HTERT RPE-1 (cell line): Measurements from ENCODE around the gene PPP2R2D.
"Not testable (repeated sequence)": the region's sequence is repeated elsewhere in the genome, so short reads cannot be mapped to it uniquely, and the experiment has no call there.

Experiments used
- in situ Hi-C: fragments of 300-500 bp; cut with MboI; formaldehyde crosslinking; loops from 4 replicates; pipeline ENCODE4 v1.14.3; 2020; ENCODE audit warnings: low sequenced_read_pairs

PPP2R2D gene

GRCh38 chr10:131905603-131906268 lies 4.9 kb downstream of the PPP2R2D start:
- in situ Hi-C loops = no loop called here

GRCh38 chr10:131906269-131906639 lies 5.4 kb downstream of the PPP2R2D start:
- in situ Hi-C loops = no loop called here

- in situ Hi-C loops = no loop called here
These were observed 6.9 kb downstream of the PPP2R2D start for GRCh38 chr10:131907679-131908078.

- in situ Hi-C loops = no loop called here
These were observed 7.3 kb downstream of the PPP2R2D start for GRCh38 chr10:131908151-131908550.

GRCh38 chr10:131909014-131909808 lies 8.4 kb downstream of the PPP2R2D start:
- in situ Hi-C loops = no loop called here

- in situ Hi-C loops = no loop called here
These were observed 9.1 kb downstream of the PPP2R2D start for GRCh38 chr10:131909929-131910328.

- in situ Hi-C loops = no loop called here
These were observed 10.0 kb downstream of the PPP2R2D start for GRCh38 chr10:131910663-131911314.

GRCh38 chr10:131911451-131911850 lies 10.6 kb downstream of the PPP2R2D start:
- in situ Hi-C loops = no loop called here

GRCh38 chr10:131912620-131913019 lies 11.8 kb downstream of the PPP2R2D start:
- in situ Hi-C loops = no loop called here

GRCh38 chr10:131915484-131915883 lies 14.7 kb downstream of the PPP2R2D start:
- in situ Hi-C loops = no loop called here

GRCh38 chr10:131915990-131916766 lies 15.4 kb downstream of the PPP2R2D start:
- in situ Hi-C loops = no loop called here

- in situ Hi-C loops = not testable (repeated sequence)
These were observed 16.0 kb downstream of the PPP2R2D start for GRCh38 chr10:131916767-131917160.

- in situ Hi-C loops = not testable (repeated sequence)
These were observed 16.7 kb downstream of the PPP2R2D start for GRCh38 chr10:131917496-131917895.

GRCh38 chr10:131919461-131919860 lies 18.7 kb downstream of the PPP2R2D start:
- in situ Hi-C loops = not testable (repeated sequence)

GRCh38 chr10:131920151-131920550 lies 19.3 kb downstream of the PPP2R2D start:
- in situ Hi-C loops = no loop called here

- in situ Hi-C loops = no loop called here
These were observed 19.9 kb downstream of the PPP2R2D start for GRCh38 chr10:131920693-131921092.

- in situ Hi-C loops = no loop called here
These were observed 20.4 kb downstream of the PPP2R2D start for GRCh38 chr10:131921184-131921583.

- in situ Hi-C loops = no loop called here
These were observed 22.4 kb downstream of the PPP2R2D start for GRCh38 chr10:131923038-131923756.

- in situ Hi-C loops = no loop called here
These were observed 24.3 kb downstream of the PPP2R2D start for GRCh38 chr10:131925011-131925649.

- in situ Hi-C loops = no loop called here
These were observed 24.9 kb downstream of the PPP2R2D start for GRCh38 chr10:131925716-131926115.
